Measurements from ENCODE around the gene FAM240A.

- TF ChIP-seq, protein P1, sequence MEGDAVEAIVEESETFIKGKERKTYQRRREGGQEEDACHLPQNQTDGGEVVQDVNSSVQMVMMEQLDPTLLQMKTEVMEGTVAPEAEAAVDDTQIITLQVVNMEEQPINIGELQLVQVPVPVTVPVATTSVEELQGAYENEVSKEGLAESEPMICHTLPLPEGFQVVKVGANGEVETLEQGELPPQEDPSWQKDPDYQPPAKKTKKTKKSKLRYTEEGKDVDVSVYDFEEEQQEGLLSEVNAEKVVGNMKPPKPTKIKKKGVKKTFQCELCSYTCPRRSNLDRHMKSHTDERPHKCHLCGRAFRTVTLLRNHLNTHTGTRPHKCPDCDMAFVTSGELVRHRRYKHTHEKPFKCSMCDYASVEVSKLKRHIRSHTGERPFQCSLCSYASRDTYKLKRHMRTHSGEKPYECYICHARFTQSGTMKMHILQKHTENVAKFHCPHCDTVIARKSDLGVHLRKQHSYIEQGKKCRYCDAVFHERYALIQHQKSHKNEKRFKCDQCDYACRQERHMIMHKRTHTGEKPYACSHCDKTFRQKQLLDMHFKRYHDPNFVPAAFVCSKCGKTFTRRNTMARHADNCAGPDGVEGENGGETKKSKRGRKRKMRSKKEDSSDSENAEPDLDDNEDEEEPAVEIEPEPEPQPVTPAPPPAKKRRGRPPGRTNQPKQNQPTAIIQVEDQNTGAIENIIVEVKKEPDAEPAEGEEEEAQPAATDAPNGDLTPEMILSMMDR (IDR thresholded peaks at IDR 0.05), result no peak
- no peak for TF ChIP-seq ZFX (IDR thresholded peaks at IDR 0.05; ENCODE audit: borderline replicate concordance)
Observed at GRCh38 chr3:46668116-46668515, 55.8 kb downstream of the FAM240A start.
